ENCODE measurements around the gene ULBP2. TPM values are rescaled to one million over a fixed set of nuclear protein-coding genes. Genes with fewer than 3 reads are reported as not detected.

Gene ULBP2
- total and polyA plus RNA-seq, 2 of the 8 experiments (the other 6 are each of a cell fraction or from before 2014, with no cell fraction given), result 0.05 TPM; not detected in 1

DNA sequence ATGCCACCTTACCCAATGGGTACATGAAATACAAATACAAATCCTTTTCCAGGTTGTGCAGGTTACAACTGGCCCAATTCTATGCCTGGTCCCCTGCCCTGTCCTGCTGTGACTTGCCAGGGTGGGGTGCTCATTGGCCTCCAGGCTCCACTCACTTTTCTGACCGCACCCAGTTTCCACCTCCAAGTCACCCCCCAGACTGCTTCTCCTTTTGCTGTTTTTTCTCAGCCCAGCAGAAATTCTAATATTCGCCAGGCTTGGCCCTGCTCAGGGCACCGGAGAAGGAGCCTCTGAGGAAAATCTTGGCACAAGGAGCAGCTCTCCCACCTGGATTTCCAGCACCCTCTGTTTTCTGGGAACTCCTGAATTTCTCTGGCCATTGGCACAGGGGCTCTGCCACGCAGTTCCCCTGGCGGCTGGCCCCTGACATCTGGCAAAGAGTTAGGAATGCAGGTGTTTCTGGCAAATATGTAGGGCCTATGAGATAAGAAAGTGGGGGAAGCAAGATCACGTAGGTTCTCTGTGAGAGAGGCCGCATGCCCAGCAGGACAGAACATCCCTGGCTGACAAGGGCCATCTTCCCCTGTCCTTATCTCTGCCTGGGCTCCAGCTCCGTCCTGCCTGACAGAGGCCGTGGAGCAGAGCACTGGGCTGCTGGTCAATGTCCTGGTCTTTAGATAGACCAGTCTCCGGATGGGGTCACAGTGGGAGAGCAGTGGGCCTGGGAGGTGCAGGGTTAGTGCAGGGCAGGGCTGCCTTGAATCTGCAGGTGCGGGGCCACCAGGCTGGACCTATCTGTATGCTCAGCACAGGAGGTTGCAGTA lies 41.0 kb upstream of the ULBP2 start:
- H3K27me3 ChIP-seq (replicated peaks in 1 of 4; ENCODE audit: control insufficient read depth in 3 of 4, extremely low read depth in 1 of 4, insufficient read depth in 3 of 4, low read length in 3 of 4), result no peaks in the 10 kb centered on the region
- CTCF ChIA-PET (ENCODE audit: partially characterized antibody), result interaction anchor here (1.1 to 3.1 kb wide), 6 partner anchors 12 to 66 kb away, joined by 3 to 13 read pairs (median 4); no protein-coding TSS in a partner anchor
- H2BK20ac ChIP-seq (ENCODE audit: low read length), result no peak overlapping the region
- H3K23me2 ChIP-seq (ENCODE audit: low read depth, low read length), result no peaks in the 10 kb centered on the region
- no peak overlapping the region for H3K56ac ChIP-seq (replicated peaks; ENCODE audit: insufficient read length, low read depth, low read length)
- H2AK5ac ChIP-seq (ENCODE audit: low read depth, low read length), result no peak overlapping the region
- no peak overlapping the region for H3K9ac ChIP-seq (replicated peaks in 1 of 4; ENCODE audit: extremely low read depth in 1 of 4, low read depth in 3 of 4, low read length in 3 of 4)
- H3K36me3 ChIP-seq (ENCODE audit: control insufficient read depth in 2 of 4, insufficient read depth in 4 of 4, low read length in 3 of 4), result no peaks in the 10 kb centered on the region
- H4K91ac ChIP-seq (replicated peaks; ENCODE audit: insufficient read length, low read length), result no peak overlapping the region
- H4K20me1 ChIP-seq (replicated peaks in 1 of 2; ENCODE audit: control insufficient read depth in 1 of 2, insufficient read depth in 2 of 2, low read length in 2 of 2), result no peaks in the 10 kb centered on the region
- no peak overlapping the region for H3K4ac ChIP-seq (replicated peaks; ENCODE audit: insufficient read length, low read depth, low read length)
- no peaks in the 10 kb centered on the region for H3K79me2 ChIP-seq (ENCODE audit: control insufficient read depth in 1 of 2, insufficient read depth in 2 of 2, low read length in 2 of 2)
- no peak overlapping the region for H3K4me3 ChIP-seq (ENCODE audit: extremely low read depth in 1 of 4, insufficient read depth in 2 of 4, low read depth in 3 of 4, low read length in 4 of 4)
- no peak overlapping the region for H2BK12ac ChIP-seq (ENCODE audit: low read depth, low read length)
- H2AFZ ChIP-seq (ENCODE audit: low read length), result no peak overlapping the region
- WGBS, 2 experiments (ENCODE audit: extremely low coverage in 1 of 2, insufficient coverage in 1 of 2, insufficient read length in 1 of 2, insufficient replicate concordance in 2 of 2, low coverage in 1 of 2, low lambda C conversion rate in 2 of 2, missing lambda C conversion rate in 1 of 2), result 86% methylated on average over 11 of the region's 11 CpGs; no CpG with 5 or more reads in 1 of the 2 experiments
- POLR2A ChIA-PET (ENCODE audit: partially characterized antibody), result interaction anchor here (0.6 kb wide), 1 partner anchor 55 kb away, joined by 3 read pairs; no protein-coding TSS in a partner anchor
- FAIRE-seq, result no peak
- H4K8ac ChIP-seq (ENCODE audit: extremely low read depth, insufficient read depth, low read length), result no peak overlapping the region
- no peak for DNase-seq (ENCODE audit: low read depth in 1 of 2, low spot score in 2 of 2)
- no peak overlapping the region for H4K5ac ChIP-seq (ENCODE audit: insufficient read length, low read depth, low read length)
- no peaks in the 10 kb centered on the region for H3K79me1 ChIP-seq (ENCODE audit: low read depth, low read length)
- no peak overlapping the region for H3K23ac ChIP-seq (ENCODE audit: insufficient read length)
- H3K4me1 ChIP-seq (replicated peaks in 1 of 4; ENCODE audit: control insufficient read depth in 3 of 4, insufficient read depth in 4 of 4, low read length in 3 of 4), result peaks cover 0 to 2% (median 0%) of the 10 kb centered on the region in 4 experiments; a peak in 1 of 7 replicates
- no peak overlapping the region for H3K27ac ChIP-seq (ENCODE audit: low read depth, low read length)
- H3K14ac ChIP-seq (ENCODE audit: insufficient read length), result no peak overlapping the region
- no peak overlapping the region for H3K18ac ChIP-seq (ENCODE audit: extremely low read depth, low read length)
- H3K9me3 ChIP-seq (ENCODE audit: insufficient read depth in 2 of 2, low read depth in 1 of 2, low read length in 1 of 2), result no peaks in the 10 kb centered on the region; a peak in 1 of 4 replicates
- no peak overlapping the region for H3K4me2 ChIP-seq (ENCODE audit: insufficient read depth in 1 of 2, low read depth in 2 of 2, low read length in 2 of 2)
- no peak overlapping the region for H2BK120ac ChIP-seq (replicated peaks; ENCODE audit: low read depth, low read length)
- no peak overlapping the region for H2BK15ac ChIP-seq (ENCODE audit: low read length)
- no peak overlapping the region for H2BK5ac ChIP-seq (ENCODE audit: low read depth, low read length)
- no peak for TF ChIP-seq SP2 (IDR thresholded peaks at IDR 0.05; ENCODE audit: low read length)
- TF ChIP-seq FOSL1 (IDR thresholded peaks at IDR 0.05; ENCODE audit: insufficient read depth, low read depth, low read length), result no peak
- TF ChIP-seq RBBP5 (IDR thresholded peaks at IDR 0.05; ENCODE audit: borderline replicate concordance, low read depth, low read length), result no peak
- no peak for TF ChIP-seq SAP30 (IDR thresholded peaks at IDR 0.05; ENCODE audit: insufficient read depth, insufficient replicate concordance, low read length)
- no peak for TF ChIP-seq KDM4A (IDR thresholded peaks at IDR 0.05; ENCODE audit: low read depth, low read length, severe bottlenecking)
- TF ChIP-seq CBX5 (IDR thresholded peaks at IDR 0.05; ENCODE audit: low read depth, low read length), result no peak

All from H1 (cell line).